Gastroesophageal sphincter (tissue), 3 donors: ENCODE results near the gene ATP7A.

Experiments
- CTCF ChIP-seq, 4 experiments: fragments of 200-600 bp in 2 of 4; fragments of 450-650 bp in 2 of 4; sonication (generic) in 1 of 4; IDR thresholded peaks; one replicate each; pipeline ENCODE4 v1.5.1; 2017 to 2019; ENCODE audit warnings: antibody characterized with exemption in 4 of 4, mild to moderate bottlenecking in 2 of 4, moderate library complexity in 2 of 4
- POLR2A ChIP-seq, 2 donors: fragments of 450-650 bp; IDR thresholded peaks; one replicate each; pipeline ENCODE4 v1.6.1; 2017; ENCODE audit warnings: antibody characterized with exemption in 2 of 2, mild to moderate bottlenecking in 2 of 2, moderate library complexity in 1 of 2

- no peak for TF ChIP-seq CTCF (IDR thresholded peaks at IDR 0.05)
- TF ChIP-seq POLR2A (IDR thresholded peaks at IDR 0.05): no peak
These were observed 155.6 kb downstream of the ATP7A start for GRCh38 chrX:78066110-78066509.
